Mammary epithelial cell (primary cell): ENCODE data around the gene DNHD1.

Experiments used
- CTCF ChIP-seq, 2 donors: IDR thresholded peaks in 1 of 2; conservative IDR thresholded peaks in 1 of 2; 2 replicates each; pipeline ENCODE4 v1.5.1; 2011 to 2012; ENCODE audit warnings: inconsistent platforms in 2 of 2, low read length in 2 of 2, mild to moderate bottlenecking in 2 of 2, control low read depth in 1 of 2, low read depth in 1 of 2; ENCODE audit not compliant: insufficient read depth in 1 of 2; ENCODE audit errors: extremely low read depth in 1 of 2
- EZH2 ChIP-seq: IDR thresholded peaks from 2 replicates; pipeline ENCODE4 v1.6.1; 2012; ENCODE audit warnings: low read length, inconsistent platforms, borderline replicate concordance

- TF ChIP-seq CTCF (conservative IDR thresholded peaks at IDR 0.05 in 1 of 2, IDR thresholded peaks at IDR 0.05 in 1 of 2; ENCODE audit: extremely low read depth in 1 of 2, insufficient read depth in 1 of 2, low read depth in 1 of 2, low read length in 2 of 2), result no peak
- TF ChIP-seq EZH2, result no peak
Observed at GRCh38 chr11:6614446-6614845, 117.4 kb downstream of the DNHD1 start.
